Cerebellar cortex (tissue), 1 donor: Measurements from ENCODE around the gene MKRN1.
"Not testable (repeated sequence)": the region's sequence is repeated elsewhere in the genome, so short reads cannot be mapped to it uniquely, and the experiment has no call there.

Source experiments
- DNase-seq: peaks from one replicate; pipeline ENCODE4 v3.0.0-alpha.2; 2015; ENCODE audit warnings: low spot score

Gene MKRN1

DNA sequence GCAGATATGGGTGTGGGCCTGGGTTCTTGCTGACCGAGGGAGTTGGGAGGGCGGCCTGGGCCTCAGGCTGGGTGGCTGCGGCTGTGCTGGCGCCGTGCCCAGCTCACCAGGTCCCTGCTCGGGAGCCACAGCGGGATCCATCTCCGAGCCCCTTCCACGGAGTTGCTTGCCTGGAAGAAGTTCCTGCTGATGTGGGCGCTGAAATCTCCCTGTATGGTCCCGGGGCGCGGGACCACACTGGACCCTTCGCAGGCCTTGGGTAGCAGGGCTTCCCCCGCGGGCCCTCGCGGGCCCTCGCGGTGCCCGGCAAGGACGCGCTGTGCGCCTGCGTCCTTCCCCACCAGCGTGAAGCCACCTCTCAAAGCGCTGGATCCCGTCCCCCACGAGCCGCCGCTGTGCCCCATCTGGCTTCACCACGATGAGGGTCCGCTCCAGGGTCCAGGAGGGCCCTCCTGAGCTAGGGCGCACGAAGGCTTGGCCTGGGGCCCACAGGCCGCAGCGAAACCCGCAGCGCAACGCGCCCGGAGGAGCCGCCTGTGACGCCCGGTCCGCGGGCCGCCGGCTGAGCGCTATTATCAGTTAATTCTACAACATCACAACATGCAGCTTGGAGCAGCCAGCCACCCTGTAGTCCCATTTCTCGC lies 43.9 kb downstream of the MKRN1 start:
- DNase-seq = no peak

DNA sequence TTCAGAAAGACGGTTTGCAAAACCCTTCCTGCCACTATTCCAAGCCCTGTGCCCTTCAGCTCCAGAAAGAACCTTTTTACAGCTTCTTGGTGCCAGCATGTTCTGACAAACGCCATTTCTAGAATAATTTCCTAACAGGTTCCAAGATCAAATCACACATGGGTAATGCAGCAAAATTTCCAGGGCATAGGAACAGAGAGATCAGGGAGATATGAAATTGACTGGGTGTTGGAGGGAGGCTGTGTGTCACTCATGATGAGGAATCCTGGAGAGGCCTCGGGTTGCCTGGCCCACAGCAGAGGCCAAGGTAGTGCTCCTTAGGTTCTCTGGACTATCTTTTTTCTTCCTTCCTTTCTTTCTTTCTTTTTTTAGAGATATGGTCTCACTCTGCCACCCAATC lies 45.9 kb downstream of the MKRN1 start:
- DNase-seq = no peak

DNA sequence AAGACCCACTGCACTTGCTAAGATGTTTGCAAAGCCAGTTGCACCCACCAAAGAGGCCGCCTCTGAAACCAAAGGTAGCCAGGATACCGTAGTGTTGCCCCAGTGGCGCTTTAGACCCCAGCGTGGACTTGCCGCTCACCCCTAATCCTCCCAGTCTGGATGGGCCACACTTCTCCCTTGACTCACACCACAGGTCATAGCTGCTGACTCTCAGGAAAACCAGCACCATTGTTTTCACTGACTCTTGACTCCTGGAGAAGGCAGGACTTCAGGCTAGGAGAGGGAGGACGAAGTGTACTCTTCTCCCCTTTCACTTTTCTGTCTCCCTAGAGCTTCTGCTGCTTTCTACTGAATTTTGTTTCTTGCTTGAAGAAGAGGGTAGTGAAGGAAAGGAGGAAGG lies 53.2 kb downstream of the MKRN1 start:
- DNase-seq = no peak

DNA sequence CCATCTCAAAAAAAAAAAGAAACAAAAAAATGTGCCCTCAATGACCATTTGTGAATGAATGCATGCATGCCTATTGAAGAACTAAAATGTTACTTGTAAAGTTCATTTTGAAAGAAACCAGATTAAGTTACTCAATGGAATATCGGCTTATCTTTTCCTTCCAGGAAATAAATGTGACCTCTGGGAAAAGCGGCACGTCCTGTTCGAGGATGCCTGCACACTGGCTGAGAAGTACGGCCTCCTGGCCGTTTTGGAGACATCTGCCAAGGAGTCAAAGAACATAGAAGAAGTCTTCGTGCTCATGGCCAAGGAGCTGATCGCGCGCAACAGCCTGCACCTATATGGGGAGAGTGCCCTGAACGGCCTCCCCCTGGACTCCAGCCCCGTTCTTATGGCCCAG lies 53.6 kb downstream of the MKRN1 start:
- no peak for DNase-seq

DNA sequence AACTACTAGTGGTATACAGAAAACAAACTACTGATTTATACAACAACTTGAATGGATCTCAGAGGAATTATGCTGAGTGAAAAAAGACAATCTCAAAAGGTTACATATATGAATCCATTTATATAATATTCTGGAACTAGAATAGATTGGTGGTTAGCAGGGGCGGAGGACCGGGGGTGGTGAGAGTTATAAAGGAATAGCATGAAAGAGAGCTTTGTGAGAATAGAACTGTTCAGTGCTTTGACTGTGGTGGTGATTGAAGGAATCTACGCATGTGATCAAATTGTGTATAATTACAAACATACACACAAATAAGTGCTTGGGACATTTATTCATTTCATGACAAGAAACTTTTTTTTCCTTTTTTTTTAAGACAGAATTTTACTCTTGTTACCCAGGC lies 55.8 kb downstream of the MKRN1 start:
- no peak for DNase-seq

DNA sequence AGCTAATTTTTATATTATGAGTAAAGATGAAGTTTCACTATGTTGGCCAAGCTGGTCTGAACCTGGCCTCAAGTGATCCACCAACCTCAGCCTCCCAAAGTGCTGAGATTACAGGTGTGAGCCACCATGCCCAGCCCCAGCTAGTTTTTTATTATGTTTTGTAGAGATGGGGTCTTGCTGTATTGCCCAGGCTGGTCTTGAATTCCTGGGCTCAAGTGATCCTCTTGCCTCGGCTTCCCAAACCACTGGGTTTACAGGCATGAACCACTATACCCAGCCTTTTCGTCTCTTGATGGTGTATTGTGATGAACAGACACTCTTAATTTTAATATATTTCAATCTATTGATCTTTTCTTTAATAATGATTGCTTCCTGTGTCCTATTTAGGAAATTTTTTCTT lies 57.8 kb downstream of the MKRN1 start:
- DNase-seq = no peak

DNA sequence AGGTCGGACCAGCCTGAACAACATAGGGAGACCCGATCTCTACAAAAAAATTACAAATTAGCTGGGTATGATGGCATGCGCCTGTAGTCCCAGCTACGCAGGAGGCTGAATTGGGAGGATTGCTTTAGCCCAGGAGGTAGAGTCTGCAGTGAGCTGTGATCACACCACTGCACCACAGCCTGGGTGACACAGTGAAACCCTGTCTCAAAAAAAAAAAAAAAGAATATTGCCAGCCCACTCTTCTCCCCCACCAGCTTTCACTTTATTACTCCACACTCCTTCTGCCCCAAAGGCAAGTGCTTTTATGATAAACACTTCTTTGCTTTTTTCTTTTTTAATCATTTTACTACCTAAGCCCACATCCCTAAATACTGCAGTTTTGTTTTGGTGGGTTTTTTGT lies 60.7 kb downstream of the MKRN1 start:
- no peak for DNase-seq

DNA sequence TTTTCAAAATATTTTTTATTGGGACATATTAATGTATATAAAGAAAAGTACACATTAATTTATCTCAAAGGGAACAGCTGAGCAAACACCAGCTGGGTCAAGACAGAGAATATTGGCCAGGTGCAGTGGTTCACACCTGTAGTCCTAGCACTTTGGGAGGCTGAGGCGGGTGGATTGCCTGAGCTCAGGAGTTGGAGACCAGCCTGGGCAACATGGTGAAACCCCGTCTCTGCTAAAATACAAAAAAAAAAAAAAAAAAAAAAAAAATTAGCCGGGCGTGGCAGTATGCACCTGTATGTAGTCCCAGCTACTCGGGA lies 61.2 kb downstream of the MKRN1 start:
- DNase-seq = not testable (repeated sequence)

DNA sequence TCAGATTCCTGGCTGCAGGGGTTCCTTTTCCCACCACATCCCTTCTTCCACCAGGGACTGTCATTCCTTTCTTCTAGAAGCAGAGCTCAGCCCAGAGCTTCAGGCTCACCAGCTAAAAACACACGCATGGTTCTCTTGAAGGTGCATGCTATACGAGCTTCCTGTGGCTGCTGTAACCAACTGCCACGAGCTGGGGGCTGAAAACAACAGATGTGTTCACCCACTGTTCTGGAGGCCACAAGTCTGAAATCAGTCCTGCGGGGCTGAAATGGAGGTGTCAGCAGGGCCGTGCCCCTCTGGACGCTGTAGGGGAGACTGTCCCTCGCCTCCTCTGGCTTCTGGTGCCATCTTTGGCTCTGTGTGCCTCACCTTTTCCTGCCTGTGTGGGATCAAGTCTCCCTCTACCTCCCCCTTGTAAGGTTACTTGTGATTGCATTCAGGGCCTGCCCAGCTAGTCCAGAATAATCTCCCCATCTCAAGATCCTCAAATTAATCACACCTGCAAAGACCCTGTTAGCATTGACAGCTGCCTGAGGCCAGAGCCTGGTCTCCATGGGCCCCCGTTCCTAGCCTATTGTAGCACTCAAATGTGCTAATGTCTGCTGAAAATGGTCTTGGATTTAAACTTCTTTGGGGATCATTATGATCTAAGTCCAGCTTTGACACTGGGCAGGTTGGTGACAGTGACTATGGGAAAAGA lies 61.7 kb downstream of the MKRN1 start:
- DNase-seq = no peak

DNA sequence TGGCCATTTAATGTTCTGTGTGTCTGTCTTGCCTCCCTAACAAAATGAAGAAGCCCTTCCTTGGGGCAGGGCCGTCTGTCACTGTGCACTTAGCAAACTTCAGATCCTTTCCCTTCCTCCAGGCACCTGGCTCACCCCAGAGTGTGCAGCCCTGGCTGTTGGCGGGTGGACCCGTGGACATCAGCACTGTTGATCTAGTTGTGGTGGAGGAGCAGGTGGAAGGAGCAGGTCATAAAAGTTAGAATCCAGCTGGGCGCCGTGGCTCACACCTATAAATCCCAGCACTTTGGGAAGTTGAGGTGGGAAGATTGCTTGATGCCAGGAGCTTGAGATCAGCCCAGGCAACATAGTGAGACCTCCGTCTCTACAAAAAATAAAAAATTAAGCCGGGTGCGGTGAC lies 62.7 kb downstream of the MKRN1 start:
- DNase-seq = no peak

DNA sequence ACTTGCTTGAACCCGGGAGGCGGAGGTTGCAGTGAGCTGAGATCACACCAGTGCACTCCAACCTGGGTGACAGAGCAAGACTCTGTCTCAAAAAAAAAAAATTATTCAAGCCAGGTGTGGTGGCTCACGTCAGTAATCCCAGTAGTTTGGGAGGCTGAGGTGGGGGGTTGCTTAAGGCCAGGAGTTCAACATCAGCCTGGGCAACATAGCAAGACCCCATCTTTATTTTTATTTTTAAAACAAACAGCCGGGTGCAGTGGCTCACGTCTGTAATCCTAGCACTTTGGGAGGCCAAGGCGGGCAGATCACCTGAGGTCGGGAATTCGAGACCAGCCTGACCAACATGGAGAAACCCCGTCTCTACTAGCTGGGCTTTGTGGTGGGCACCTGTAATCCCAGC lies 63.5 kb downstream of the MKRN1 start:
- DNase-seq = not testable (repeated sequence)

DNA sequence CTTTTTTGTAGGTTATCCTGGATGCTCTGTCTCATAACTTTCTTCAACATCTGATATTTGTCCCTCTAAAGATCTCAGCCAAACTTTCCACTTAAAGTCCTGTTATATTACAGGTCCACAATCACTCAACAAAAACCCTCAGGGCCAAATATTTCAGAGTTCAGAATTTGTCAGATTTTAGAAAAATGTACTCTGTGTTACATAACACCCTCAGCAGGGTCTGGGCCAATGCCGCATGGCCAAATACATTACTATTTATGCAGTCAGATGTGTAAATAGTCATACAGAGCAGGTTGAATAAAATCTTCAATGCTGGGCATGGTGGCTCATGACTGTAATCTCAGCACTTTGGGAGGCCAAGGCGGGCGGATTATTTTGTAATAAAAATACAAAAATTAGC lies 63.9 kb downstream of the MKRN1 start:
- DNase-seq = no peak

DNA sequence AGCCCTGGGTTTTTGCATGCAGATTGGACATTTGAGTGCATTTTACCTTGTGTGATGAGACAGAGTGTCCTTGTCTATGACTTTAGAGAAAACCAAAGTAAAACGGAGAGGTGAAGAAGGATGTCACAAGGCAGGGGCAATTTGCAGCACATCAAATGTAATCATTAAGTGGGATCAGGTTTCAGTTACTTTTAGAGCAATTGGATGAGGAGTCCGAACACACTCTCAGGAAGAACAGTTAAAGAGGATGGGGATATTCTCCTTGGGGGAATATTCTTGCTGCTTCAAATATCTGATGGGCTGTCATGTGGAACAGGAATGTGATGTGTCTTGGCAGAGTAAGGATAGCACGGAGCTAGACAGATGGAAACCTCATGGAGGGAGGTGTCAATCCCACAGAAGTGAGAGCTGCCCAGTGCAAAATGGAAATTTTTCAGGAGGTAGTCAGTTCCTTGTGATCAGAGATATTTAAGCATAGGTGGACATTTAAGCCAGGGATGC lies 74.7 kb downstream of the MKRN1 start:
- no peak for DNase-seq

DNA sequence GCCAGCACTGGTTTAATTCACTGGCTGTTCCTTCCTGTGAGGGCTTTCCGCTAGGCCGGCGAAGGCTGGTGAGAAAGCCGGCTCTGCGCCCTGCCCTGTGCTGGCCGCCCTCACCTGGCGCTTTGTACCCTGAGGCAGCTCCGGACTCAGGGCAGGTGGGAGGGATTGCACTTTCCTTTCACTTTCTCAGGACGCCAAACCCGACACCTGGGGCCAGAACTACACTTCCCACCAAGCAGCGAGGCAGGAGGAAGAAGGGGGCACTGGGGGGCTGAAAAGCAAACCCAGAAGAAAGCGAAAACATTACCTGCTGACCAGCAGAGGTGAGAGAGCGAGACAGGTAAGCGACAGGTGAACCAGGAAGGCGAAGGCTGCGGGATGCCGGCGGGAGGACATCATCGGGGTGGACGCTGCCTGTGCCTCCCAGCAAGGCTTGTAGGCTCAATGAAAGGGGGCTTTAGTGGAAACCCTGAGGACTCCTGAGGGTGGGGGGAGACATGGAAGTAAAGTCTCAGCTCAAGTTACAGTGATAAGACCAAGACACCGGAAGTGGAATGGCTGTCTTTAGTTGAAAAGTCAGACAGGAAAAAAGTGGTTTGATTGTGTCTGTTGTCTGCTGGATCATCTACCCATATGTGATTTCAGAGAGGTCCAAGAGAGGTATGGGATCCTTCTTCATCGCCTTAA lies 75.3 kb downstream of the MKRN1 start, which contains the start of gene RAB19:
TSS of gene RAB19 (plus strand) at position 181 of the 687 bp plus-strand sequence. CDS start 3,589 bp downstream, outside the sequence.
- DNase-seq = no peak
